ENCODE measurements around the gene TAC3. TPM values are rescaled to one million over a fixed set of nuclear protein-coding genes. Genes with fewer than 3 reads are reported as not detected.
"Not testable (repeated sequence)": the region's sequence is repeated elsewhere in the genome, so short reads cannot be mapped to it uniquely, and the experiment has no call there.

TAC3 gene
- total RNA-seq, 8 experiments from 2014 or later = 2.4 to 11.2 (median 3.6) TPM; not detected in 5

DNA sequence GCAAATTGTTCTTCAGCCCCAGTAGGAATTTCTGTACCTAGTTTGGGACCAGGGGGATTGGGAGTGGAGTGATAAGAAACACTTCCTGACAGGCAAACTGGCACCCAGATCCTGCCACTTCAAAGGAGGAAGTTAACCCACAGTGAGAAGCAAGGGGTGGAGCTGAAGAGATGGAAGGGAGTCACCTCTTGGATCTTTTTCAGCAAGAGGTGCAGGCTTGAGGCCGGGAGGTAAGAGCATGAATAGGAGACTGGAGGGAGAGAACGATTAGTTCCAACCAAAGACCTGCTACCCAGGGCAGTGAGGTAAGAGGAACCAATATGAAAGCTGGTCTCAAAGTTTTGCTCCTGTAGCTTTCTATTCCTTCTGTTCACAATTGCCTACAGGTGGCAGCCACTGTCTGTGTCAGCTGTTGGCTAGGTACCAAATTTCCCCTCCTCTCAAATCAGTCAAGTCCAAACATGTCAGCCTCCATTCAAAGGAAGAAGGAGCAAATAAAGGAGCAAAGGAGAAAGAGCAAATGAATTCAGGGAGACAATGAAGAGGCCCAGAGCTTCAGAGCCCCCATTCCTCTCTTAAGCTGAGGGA is 14.9 kb upstream of the TAC3 start:
- WGBS, 10 experiments = 17 to 57% (median 33%) methylated on average over 1 to 2 of the region's 2 CpGs; no CpG with 5 or more reads in 5 of the 10 experiments
- H3K4me3 ChIP-seq = no peak overlapping the region
- in situ Hi-C loops (cut with MboI; ENCODE audit: low pct_unique_long_range_greater_than_20kb in 2 of 9, low sequenced_read_pairs in 9 of 9, unreplicated experiment in 9 of 9) = loop anchor here in 1 of 9 experiments (25.0 kb wide), 1 partner anchor 519 kb away; the partner anchor contains the start of gene RBMS2
- H3K4me1 ChIP-seq (replicated peaks in 1 of 2) = peaks cover 17 to 21% of the 10 kb centered on the region in 2 donors
- peak in 7 of 8 experiments; percentile 20 to 78 (median 40) for ATAC-seq (replicated peaks in 6 of 8)
- H3K27ac ChIP-seq = no peak overlapping the region

DNA sequence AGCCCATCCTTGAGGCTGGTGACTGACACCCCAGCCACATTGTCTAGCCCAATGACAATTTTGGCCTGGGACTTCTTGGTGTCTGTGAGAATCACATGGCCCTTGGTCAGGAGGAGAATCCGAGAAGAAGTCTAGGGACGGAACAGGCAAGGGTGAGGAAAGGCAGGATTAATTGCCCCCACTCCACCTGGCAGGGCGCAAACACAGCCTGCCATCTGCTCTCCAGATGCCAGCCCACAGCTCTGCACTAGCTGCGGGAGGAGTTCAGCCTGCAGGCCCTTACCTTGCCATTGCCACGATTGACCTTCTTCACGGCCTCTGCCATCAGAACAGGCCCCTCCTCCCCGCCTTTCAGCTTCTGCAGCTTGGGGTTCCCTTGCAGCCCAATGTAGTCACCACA is 13.1 kb upstream of the TAC3 start:
- peak in 1 of 8 experiments; percentile 55 for ATAC-seq (replicated peaks in 6 of 8)
- no peak overlapping the region for H3K27ac ChIP-seq
- H3K4me3 ChIP-seq = no peak overlapping the region
- in situ Hi-C loops (cut with MboI; ENCODE audit: low pct_unique_long_range_greater_than_20kb in 2 of 9, low sequenced_read_pairs in 9 of 9, unreplicated experiment in 9 of 9) = loop anchor here in 1 of 9 experiments (25.0 kb wide), 1 partner anchor 517 kb away; the partner anchor contains the start of gene RBMS2
- H3K4me1 ChIP-seq (replicated peaks in 1 of 2) = peaks cover 17 to 21% of the 10 kb centered on the region in 2 donors
- 17 to 100% (median 79%) methylated on average over 2 to 4 of the region's 7 CpGs; no CpG with 5 or more reads in 4 of the 10 experiments for WGBS, 10 experiments

DNA sequence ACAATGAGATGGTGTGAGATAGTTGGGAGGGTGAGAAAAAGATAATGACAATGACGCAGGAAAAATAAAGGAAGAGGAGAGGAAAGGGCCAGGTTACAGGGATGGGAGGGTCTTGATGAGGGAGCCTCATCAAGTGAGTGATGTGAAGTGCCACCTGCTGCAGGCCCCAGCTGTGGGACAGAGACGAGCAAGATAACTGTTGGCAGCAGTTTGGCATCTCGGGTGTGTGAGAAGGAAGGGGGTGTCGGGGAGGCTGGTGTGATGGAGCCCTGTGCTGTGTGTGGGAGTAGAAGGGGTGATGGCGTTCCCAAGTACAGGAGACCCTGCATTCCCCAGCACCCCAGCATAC is 11.4 kb upstream of the TAC3 start:
- 11 to 100% (median 72%) methylated on average over 1 to 5 of the region's 5 CpGs for WGBS, 10 experiments
- no peak overlapping the region for H3K27ac ChIP-seq
- H3K4me3 ChIP-seq = no peak overlapping the region
- ATAC-seq (replicated peaks in 6 of 8) = peak in 1 of 8 experiments; percentile 9
- in situ Hi-C loops (cut with MboI; ENCODE audit: low pct_unique_long_range_greater_than_20kb in 2 of 9, low sequenced_read_pairs in 9 of 9, unreplicated experiment in 9 of 9) = loop anchor here in 1 of 9 experiments (25.0 kb wide), 1 partner anchor 515 kb away; the partner anchor contains the start of gene RBMS2
- peaks cover 17 to 21% of the 10 kb centered on the region in 2 donors for H3K4me1 ChIP-seq (replicated peaks in 1 of 2)

DNA sequence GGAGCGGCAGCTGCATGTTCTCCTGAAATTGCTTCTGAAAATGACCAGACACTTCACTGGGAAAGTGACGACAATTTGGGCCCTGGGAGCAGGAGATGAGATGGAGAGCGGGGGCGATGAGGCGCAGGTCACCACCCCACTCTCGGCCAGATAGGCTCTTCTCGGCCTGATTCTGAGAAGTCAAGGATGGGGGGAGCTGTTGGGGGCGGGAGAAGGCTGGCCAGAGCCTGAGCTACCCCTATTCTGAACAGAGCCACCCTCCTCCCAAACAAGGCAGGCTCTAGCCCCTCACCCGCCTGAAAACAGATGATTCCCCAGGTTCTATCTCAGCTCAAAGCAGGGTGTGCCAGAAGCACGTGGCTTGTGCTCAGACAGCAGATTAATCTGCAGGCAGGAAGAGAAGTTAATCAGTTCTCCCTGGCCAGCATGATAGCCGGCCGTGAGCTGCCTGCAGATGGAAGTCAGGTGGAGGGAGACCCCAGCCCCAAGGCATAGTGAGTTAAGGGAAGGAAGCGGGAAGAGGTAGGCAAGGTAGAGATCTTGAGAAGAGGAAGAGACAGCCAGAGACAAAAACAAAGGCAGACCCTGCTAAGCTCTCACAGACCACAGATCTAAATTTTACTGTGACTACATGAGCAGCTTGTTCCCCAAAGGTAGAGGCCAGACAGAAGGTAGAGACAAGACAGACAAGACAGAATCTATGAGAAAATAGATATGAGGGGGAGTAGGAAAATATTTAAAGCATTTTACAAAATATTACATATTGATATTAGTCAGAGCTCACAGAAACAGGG is 10.9 kb upstream of the TAC3 start:
- WGBS, 10 experiments = 24 to 100% (median 53%) methylated on average over 1 to 8 of the region's 13 CpGs; no CpG with 5 or more reads in 1 of the 10 experiments
- no peak overlapping the region for H3K4me3 ChIP-seq
- no peak overlapping the region for H3K27ac ChIP-seq
- in situ Hi-C loops (cut with MboI; ENCODE audit: low pct_unique_long_range_greater_than_20kb in 2 of 9, low sequenced_read_pairs in 9 of 9, unreplicated experiment in 9 of 9) = loop anchor here in 1 of 9 experiments (25.0 kb wide), 1 partner anchor 515 kb away; the partner anchor contains the start of gene RBMS2
- H3K4me1 ChIP-seq (replicated peaks in 1 of 2) = peaks cover 17 to 21% of the 10 kb centered on the region in 2 donors
- ATAC-seq (replicated peaks in 6 of 8) = peak in 7 of 8 experiments; percentile 51 to 91 (median 81)

GRCh38 chr12:57025196-57025595 is 8.9 kb upstream of the TAC3 start:
- in situ Hi-C loops (cut with MboI; ENCODE audit: low pct_unique_long_range_greater_than_20kb in 2 of 9, low sequenced_read_pairs in 9 of 9, unreplicated experiment in 9 of 9) = loop anchor here in 1 of 9 experiments (25.0 kb wide), 1 partner anchor 513 kb away; the partner anchor contains the start of gene RBMS2
- ATAC-seq (replicated peaks in 6 of 8) = no peak
- 16 to 100% (median 70%) methylated on average over 1 to 2 of the region's 2 CpGs; no CpG with 5 or more reads in 6 of the 10 experiments for WGBS, 10 experiments
- Histone ChIP-seq H3K4me1 (replicated peaks in 1 of 2) (peaks cover 12 to 13% of the 10 kb centered on the region in 2 donors), H3K4me3 (no peak overlapping the region), H3K27ac (no peak overlapping the region)

DNA sequence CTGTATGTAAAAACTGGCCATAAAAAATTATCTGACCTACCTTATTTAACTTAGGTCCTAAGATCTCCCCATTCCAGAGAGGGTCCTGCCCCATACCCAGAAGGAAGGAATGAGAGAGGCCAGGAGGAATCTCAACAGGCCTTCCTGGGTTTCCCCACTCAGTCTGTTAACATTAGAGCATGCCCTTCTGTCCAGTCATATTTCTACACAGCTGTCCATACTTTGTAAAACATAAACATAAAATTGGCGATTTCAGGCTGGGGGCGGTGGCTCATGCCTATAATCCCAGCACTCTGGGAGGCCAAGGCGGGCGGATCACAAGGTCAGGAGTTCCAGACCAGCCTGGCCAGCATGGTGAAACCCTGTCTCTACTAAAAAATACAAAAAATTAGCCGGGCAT is 6.0 kb upstream of the TAC3 start:
- H3K27ac ChIP-seq; ATAC-seq (replicated peaks in 6 of 8); H3K4me3 ChIP-seq; in situ Hi-C loops (cut with MboI; ENCODE audit: low pct_unique_long_range_greater_than_20kb in 2 of 9, low sequenced_read_pairs in 9 of 9, unreplicated experiment in 9 of 9); H3K4me1 ChIP-seq (replicated peaks in 1 of 2): not testable (repeated sequence)
- WGBS, 10 experiments = 67 to 100% (median 85%) methylated on average over 1 to 5 of the region's 5 CpGs; no CpG with 5 or more reads in 4 of the 10 experiments

DNA sequence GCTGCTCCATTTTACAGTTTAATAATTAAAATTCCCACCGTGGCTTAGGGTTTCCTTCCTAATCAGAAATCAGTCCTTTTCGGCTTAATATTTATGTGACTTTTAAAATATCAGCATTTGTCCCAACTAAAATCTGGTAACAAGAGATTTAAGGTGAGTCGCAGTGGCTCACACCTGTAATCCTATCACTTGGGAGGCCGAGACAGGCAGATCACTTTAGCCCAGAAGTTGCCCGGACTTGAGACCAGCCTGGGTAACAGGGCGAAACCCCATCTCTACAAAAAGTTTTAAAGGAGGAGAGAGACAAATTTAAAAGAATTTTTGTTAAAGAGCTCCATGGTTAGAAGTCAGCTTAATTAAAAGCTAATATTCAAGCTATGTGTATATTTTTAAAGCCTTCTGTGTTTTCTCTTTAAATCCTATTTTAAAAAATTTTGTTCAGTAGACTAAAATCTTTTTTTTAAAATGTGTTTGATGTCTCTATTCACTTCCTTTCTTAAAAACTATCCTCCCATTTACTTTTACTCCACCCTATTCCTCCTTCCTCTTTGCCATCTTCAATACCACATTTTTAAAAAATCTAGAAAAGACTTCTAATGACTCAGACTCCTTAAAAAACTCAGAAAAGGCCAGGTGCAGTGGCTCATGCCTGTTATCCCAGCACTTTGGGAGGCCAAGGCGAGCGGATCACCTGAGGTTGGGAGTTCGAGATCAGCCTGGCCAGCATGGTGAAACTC is 3.8 kb upstream of the TAC3 start:
- H3K4me3 ChIP-seq = no peak overlapping the region
- in situ Hi-C loops (cut with MboI; ENCODE audit: low pct_unique_long_range_greater_than_20kb in 2 of 9, low sequenced_read_pairs in 9 of 9, unreplicated experiment in 9 of 9) = loop anchor here in 1 of 9 experiments (10.0 kb wide), 1 partner anchor 45 kb away; no protein-coding TSS in a partner anchor
- no peaks in the 10 kb centered on the region for H3K4me1 ChIP-seq (replicated peaks in 1 of 2)
- 73 to 93% (median 86%) methylated on average over 1 to 9 of the region's 9 CpGs for WGBS, 10 experiments
- H3K27ac ChIP-seq = no peak overlapping the region
- ATAC-seq (replicated peaks in 6 of 8) = no peak

GRCh38 chr12:57018906-57019305 is 2.6 kb upstream of the TAC3 start:
- ATAC-seq (replicated peaks in 6 of 8) = no peak

GRCh38 chr12:57018353-57018752 is 2.0 kb upstream of the TAC3 start:
- not testable (repeated sequence) for ATAC-seq (replicated peaks in 6 of 8); H3K27ac ChIP-seq; H3K4me1 ChIP-seq (replicated peaks in 1 of 2); H3K4me3 ChIP-seq
- WGBS, 10 experiments = 42 to 100% (median 74%) methylated on average over 1 to 4 of the region's 5 CpGs
- in situ Hi-C loops (cut with MboI; ENCODE audit: low pct_unique_long_range_greater_than_20kb in 2 of 9, low sequenced_read_pairs in 9 of 9, unreplicated experiment in 9 of 9) = loop anchor here in 1 of 9 experiments (10.0 kb wide), 1 partner anchor 46 kb away; no protein-coding TSS in a partner anchor

More at GRCh38 chr12:57018906-57019305, 2.6 kb upstream of the TAC3 start:
- Histone ChIP-seq H3K4me3 (no peak overlapping the region), H3K4me1 (replicated peaks in 1 of 2) (no peaks in the 10 kb centered on the region), H3K27ac (no peak overlapping the region)
- in situ Hi-C loops (cut with MboI; ENCODE audit: low pct_unique_long_range_greater_than_20kb in 2 of 9, low sequenced_read_pairs in 9 of 9, unreplicated experiment in 9 of 9) = loop anchor here in 1 of 9 experiments (10.0 kb wide), 1 partner anchor 46 kb away; no protein-coding TSS in a partner anchor
- WGBS, 10 experiments = 67 to 100% (median 95%) methylated on average over 1 of the region's 1 CpG; no CpG with 5 or more reads in 2 of the 10 experiments

DNA sequence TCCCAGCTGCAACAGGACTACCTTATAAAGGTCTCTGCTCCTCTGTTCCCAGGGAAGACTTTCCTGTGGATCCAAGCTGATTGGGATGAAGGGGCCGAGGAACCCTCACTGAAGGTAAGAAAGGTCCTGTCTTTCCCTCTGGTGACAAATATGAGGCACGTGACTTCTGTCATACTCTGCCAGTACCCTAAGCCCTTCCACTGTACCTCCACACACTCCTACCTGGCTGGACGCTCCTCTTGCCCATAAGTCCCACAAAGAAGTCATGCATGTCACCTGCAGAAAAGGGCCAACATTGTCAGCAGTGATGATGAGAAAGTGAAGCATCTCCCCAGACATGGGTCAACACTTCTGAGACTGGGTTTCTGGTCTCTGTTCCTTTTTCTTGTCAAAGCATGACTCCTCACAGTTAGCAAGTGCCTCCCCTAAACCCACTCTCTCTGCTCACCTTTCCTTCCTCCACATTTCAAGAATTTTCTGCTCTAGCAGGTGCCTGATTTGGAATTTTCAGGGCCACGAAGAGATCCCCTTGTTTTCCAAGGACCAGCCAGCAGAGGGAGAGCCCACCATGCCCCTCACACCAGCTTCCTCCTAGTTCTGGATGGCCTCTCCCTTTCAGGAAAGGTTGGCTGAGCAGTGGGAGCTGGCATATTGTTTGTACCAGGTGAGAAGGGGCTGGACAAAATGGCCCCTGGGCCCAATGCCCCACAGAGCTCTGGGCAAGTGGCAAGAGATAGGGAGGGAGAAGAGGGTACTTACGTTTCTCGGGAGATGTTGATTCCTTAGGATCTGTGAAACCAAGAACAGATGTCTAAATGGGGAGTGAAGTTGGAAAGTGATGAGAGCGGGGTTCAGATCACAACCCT is 3.5 kb downstream of the TAC3 start:
- H3K4me3 ChIP-seq = no peak overlapping the region
- WGBS, 10 experiments = 40 to 84% (median 50%) methylated on average over 1 to 6 of the region's 7 CpGs; no CpG with 5 or more reads in 1 of the 10 experiments
- H3K4me1 ChIP-seq (replicated peaks in 1 of 2) = peaks cover 0 to 9% of the 10 kb centered on the region in 2 donors
- ATAC-seq (replicated peaks in 6 of 8) = no peak
- in situ Hi-C loops (cut with MboI; ENCODE audit: low pct_unique_long_range_greater_than_20kb in 2 of 9, low sequenced_read_pairs in 9 of 9, unreplicated experiment in 9 of 9) = loop anchor here in 1 of 9 experiments (10.0 kb wide), 1 partner anchor 52 kb away; no protein-coding TSS in a partner anchor
- no peak overlapping the region for H3K27ac ChIP-seq

- H3K4me3 ChIP-seq = no peak overlapping the region
- no peak overlapping the region for H3K27ac ChIP-seq
- in situ Hi-C loops (cut with MboI; ENCODE audit: low pct_unique_long_range_greater_than_20kb in 2 of 9, low sequenced_read_pairs in 9 of 9, unreplicated experiment in 9 of 9) = loop anchor here in 1 of 9 experiments (10.0 kb wide), 1 partner anchor 53 kb away; no protein-coding TSS in a partner anchor
- peak in 3 of 8 experiments; percentile 28 to 46 (median 39) for ATAC-seq (replicated peaks in 6 of 8)
- H3K4me1 ChIP-seq (replicated peaks in 1 of 2) = peaks cover 0 to 9% of the 10 kb centered on the region in 2 donors
- 28 to 78% (median 40%) methylated on average over 2 to 9 of the region's 12 CpGs; no CpG with 5 or more reads in 3 of the 10 experiments for WGBS, 10 experiments
Measured at GRCh38 chr12:57011438-57012424, 4.6 kb downstream of the TAC3 start.
